GM19043 (cell line): ENCODE measurements around the gene SERINC4.

ENCODE experiments used
- ATAC-seq: cut with Tn5 transposase; IDR thresholded peaks from one replicate; pipeline ENCODE4 v1.9.1; 2021; ENCODE audit warnings: low read depth; ENCODE audit not compliant: unreplicated experiment

SERINC4 gene

DNA sequence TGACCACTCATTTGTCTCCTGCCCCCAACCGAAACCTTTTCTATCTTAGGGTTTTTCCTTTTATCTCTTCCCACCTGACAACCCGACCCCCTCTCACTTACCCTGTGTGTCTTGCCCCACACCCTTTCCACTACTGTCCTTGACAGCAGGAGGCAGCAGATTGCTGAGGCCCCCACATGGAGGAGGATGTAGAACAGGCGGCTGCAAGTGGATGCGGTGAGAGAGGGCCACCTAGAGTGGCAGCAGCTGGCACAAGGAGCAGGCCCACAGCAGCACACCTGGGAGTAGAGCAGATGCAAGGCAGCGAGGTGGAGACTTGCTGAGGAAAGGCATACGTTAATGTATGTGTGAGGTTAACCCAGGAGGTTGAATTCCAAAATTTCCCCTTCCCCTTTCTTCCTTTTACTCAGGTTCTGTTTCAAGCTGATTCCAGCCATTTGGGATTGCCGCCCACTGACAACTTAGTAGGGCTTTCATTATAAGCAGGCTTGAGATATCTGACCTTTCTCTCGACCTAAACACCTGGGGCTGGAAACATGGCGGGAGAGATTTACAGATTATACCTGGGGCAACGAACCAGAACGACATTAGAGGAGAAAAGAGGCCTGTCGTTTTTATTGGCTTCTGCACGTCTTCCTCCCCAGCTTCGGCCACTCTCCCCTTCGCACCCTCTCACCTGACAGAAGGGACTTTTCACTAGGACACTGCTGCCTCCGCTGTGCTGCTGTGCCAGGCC is 643 bp downstream of the SERINC4 start:
- ATAC-seq, result no peak

DNA sequence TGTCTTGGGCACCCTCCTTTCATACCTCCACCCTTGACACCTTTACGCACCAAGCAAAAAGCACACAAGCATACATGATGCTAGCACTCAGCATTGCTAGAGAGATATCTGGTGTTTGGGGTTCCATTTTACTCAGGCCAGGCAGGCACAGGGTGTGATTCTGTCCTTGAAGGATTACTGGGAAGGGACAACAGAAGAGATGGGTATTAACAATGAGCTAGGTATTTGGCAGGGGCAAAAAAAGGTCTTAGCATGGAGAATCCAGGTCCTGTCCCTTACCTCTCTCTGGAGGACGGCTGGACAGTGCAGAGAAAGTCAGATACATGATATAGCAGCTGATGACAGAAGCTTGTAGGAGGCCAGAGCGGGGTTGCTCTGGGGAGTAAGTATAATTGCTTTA is 3.5 kb downstream of the SERINC4 start:
- no peak for ATAC-seq

DNA sequence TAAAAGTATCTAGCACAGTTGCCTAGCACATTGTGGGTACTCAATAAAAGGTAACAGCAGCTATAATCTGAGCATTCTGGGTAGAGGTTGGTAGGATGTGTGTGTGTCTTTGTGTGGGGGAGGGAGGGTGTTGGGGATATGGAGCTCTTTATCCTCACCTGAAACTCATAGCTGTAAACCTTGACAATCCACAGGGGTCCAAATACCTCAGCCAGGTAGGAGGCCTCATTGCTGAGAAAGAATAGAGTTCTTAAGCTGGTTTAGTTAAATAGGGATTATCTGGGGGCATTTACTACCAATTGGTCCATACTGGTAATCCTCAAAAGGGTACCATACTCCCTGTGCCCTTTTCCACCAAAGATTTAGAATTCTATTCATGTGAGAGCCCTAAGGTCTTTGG is 4.0 kb downstream of the SERINC4 start:
- no peak for ATAC-seq

DNA sequence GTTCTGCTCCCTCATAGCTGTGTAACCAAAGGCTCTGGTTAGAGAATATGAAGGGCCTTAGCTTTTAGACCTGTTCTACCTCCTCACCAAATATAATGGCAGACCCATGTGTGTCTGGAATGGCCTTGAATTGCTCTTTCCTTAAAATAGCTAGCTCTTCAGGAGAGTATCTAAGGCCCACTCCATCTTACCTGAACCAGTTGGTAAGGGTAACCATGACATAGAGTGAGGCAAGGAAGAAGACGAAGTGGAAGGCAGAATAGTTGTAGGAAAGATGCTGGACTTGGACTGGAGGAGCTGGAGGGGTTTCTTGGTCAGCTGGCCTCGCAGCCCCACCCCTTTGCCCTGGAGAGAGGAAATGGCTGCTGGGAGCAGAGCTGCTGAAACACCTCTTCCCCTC is 4.8 kb downstream of the SERINC4 start:
- ATAC-seq, result no peak

DNA sequence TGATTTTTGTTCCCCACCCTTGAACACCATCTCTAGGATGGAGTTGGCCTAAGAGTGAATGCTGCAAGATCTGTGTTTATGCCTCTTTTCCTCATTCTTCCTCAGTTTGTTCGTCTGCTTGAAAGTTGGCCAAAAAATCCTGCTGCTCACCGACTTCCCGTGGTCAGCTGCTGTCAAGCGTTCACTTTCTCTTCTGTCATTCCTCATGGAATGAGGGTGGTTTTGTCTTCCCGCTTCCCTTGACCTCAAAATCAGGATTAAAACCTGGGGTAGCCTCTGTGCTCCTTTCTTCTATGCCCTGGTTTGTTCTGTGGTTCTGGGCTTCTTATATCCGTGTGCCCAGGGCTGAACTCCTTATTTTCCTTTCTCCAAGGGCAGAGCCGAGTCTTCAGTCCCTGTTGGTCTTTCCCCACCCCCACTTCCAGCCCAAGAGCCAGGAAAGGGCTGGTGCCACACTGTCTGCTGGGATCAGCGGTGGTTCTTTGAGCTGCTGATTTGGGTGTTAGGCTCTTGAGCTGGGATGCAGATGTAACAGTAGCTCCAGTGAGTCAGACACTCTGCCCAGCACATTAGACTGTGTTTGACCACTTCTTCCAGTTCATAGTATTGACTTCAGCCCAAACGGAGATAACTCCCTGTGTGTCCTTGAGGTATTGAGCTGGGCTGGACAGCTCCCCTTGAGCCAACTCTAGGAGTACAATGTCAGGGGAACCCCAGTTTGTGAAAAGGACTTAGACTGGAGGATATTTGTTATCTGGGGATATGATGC is 5.6 kb downstream of the SERINC4 start:
- ATAC-seq, result no peak

DNA sequence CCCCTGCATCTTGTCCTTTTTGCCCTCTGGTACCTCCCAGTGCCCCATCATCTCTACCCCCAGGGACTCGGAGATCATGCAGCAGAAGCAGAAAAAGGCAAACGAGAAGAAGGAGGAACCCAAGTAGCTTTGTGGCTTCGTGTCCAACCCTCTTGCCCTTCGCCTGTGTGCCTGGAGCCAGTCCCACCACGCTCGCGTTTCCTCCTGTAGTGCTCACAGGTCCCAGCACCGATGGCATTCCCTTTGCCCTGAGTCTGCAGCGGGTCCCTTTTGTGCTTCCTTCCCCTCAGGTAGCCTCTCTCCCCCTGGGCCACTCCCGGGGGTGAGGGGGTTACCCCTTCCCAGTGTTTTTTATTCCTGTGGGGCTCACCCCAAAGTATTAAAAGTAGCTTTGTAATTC is 6.4 kb downstream of the SERINC4 start:
- no peak for ATAC-seq

DNA sequence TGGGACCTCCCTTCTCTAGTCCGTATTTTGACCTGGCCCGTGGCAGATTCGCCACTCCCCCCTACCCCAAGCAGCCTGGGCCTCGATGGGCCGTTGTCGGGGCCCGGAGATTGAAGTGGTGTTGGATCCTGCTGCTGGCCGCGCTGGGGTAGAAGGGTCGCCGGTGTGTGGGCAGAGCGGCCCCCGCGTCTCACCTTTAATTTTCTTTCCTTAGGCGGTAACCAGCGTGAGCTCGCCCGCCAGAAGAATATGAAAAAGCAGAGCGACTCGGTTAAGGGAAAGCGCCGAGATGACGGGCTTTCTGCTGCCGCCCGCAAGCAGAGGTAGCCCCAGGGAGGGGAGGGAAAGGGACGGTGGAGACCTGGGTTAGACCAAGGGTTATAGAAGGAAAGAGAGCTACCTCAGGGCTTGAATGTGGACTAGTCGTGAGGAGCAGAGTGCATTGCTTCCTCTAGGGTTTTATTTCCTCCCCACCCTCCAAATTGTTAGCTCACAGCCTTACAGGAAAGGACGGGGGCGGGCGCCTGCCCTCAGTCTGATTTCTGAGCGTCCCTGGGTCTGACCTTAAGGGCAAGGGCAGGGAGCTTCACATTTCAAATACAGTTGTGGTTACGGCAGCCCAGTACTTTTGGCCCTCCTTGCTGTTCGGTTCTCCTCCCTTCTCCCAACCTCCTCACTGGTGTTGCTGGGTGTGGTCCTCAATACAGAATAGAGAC is 7.1 kb downstream of the SERINC4 start:
- ATAC-seq, result no peak

DNA sequence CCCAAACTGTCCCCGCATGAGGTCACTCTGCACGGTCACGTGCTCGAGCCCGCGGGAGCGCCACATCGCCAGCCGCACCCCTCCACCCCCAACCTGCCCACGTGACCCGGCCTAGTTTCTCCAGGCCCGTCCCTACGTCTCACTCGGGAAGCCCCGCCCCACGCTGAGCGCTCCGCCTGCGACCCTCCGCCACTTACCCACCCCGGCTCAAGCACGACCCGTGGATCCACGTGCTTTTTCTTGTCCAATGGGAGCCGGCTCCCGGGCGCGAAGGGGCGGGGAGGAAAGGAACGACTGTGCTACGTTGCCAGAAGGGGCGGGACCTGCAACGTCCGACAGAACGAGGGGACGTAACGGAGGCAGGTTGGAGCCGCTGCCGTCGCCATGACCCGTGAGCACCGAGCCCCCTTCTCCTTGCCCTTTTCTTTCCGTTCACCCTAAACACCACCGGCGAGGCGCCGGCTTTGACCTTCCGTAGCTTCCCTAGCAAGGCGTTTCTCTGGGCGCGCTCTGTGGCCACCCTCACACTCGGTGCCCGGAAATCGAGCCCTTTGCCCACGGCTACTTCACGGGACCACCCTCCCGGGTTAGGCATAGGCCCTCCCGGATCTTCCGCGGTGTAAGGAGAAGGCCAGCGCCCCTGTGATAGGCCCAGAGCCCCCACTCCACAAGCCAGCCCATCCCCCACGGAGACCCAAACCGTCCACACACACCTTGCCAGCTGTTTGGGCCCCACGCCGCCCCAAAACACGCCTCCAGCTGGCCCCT is 7.8 kb downstream of the SERINC4 start, which contains the start of gene SERF2:
Gene SERF2, plus strand, starts transcription at position 328 of the 768 bp plus-strand sequence. Its CDS starts 57 bp downstream, at position 385.
- peak; percentile 80 for ATAC-seq

DNA sequence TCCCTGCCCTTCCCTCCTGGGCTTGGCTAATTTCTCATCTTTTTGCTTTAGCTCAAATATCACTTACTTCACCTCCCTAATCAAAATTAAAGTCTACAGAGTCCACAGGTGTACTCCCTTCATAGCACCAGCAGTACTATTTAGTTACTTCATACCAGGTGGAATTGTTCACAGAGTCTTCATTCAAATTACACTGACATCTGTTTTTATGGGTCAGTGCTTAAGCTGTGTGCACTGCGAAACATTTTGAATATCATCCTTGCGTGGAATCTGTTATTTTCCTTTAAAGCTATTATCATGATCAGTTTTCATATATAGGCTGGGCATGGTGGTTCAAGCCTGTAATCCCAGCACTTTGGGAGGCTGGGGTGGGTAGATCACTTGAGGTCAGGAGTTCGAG is 10.6 kb downstream of the SERINC4 start:
- ATAC-seq, result no peak

DNA sequence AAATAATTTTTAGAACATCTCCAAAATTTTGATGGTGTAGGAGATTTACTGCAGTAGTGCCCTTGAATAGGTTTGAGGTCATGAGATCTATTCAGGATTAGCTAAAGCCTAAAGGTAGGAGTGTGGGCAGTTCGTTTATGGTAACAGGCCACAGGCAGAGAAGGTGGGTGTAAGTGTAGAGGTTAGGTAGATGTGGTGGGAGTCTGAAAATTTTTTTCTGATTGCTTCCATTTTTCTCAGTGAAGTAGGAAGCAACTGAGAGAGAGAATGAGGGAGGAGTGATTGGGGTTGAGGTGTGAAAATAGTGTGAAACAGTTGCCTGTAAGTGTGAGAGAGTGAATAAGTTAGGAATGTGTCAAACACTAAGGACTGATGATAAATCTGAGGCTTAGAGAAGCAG is 21.0 kb downstream of the SERINC4 start:
- ATAC-seq, result no peak

DNA sequence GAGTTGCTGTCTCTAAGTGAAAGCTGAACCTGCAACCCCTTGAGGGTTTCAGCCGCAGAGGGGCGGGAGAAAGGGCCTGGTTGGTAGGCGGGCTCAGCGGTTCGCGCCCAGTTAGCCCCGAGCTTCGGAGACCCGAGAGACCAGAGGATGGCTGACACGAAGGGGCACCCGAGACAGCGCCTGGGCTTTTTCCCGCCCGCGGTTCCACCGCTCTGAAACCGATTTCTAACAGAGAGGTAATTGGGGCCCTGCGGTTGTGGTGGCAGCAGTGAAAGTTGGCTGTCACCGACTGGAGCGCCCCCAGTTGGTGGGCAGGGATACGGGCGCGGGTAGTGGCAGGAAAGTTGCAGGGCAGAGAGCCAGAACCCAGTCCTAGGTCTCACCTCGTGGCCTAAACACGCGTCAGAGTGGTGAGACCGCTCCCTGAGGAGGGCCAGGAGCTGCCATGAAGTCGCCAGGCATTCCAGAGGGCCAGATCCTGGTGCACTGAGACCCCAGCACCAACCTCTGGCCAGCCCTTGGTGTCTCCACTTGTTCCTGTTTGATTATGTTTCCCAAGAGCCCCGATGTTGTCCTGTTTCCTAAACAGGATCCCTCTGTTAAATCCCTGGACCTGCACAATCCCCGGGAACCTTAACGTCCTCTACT is 22.6 kb downstream of the SERINC4 start:
- peak; percentile 46 for ATAC-seq

DNA sequence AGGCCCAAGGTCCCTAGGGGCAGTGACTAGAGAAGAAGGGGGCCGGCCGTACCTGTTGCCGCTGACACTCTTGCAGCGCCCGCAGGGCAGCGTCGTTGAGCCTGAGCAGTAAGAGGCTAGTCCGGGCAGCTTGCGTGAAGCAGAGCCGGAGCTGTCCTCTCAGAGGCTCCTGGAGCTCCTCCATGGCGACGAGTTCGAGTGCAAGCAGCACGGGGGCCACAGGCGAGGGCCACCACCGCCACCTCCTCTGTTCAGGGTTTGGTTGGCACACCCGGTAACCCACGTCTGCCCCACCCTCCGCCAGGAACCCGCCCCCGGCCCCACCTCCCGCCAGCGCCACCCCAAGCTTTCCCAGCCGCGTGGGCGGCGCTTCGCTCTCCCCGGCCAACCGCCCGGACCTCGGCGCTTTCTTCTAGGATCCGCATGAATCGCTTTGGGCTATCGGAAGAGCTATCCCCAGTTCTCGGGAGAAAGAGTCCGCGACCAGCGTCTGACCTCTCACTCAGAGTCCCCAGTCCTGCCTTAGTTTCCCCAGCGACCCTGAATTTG is 23.2 kb downstream of the SERINC4 start, which contains the start of gene ELL3:
Gene ELL3, minus strand, starts transcription at position 249 of the 549 bp plus-strand sequence. Its CDS starts 65 bp downstream, at position 184.
- peak; percentile 38 for ATAC-seq

DNA sequence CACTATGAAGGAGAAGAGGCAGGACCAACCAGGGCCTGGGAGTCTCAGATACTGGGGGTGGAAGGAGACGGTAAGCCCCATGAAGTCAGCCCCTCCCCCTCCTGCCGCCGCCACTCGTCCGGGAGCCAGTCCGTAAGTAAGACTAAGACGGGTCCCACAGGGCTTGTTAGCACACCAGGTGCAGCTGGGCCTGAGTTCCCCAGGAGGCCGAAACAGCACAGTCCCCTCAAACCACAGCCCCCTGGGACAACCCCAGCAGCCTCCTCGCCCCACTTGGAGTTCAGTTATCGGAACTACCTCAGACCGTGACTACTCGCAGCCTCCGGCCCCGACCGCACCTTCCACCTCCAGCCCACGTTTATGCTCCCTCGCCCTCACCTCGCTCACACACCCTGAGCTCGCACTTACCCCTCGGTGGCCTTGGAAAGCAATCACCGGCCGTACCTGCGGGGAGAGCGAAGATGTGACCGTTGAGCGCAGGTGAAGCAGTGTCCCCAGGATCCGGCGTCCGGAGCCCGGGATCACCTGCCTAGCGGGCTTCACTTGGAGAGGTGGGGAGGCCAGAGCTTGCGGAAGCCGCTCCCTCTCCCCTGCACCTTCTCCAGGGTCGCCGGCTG is 23.8 kb downstream of the SERINC4 start:
- peak; percentile 67 for ATAC-seq

DNA sequence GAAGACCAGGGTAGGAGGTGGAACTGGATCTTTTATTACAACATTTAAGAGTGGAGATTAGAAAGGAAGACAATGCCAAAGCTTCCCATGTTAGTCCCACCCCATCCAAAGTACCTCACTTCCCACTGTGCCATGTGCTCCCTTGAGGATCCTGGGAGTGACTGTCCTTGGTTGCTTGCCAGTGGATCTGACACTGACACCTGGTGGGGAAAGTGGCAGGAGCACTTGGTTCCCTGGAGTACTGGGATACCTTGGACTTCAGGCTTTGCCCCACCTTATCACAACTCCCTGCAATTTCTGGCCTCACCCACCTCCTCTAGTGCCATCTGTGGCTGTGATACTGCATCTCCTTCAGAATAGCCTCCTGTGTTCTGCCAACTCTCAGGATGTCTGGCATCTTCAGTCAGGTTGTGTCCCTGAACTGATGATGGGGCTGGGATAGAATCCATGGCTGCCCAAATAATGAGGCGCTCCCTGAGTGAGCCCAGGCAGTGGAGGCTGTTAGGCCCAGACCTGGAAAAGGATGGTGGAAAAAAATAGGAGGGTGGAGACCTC is 24.5 kb downstream of the SERINC4 start:
- no peak for ATAC-seq

DNA sequence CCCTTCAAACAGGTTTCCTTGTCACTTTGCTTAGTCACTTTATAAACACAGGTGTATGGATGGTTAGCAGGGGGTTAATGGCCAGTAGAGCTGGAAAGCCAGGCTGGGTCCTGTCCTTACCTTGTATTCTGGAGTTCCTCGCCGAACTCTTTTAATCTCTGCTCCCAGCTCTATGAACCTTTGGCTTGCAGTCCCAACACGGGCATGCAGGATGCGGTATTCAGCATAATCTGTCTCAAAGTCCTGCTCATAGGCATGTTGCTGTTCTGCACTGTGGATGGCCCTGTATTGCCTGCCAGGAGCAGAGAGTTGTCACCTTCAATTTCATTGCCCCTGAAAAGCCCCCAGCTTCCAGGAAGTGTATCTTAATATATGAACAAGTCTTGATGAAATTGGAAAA is 26.0 kb downstream of the SERINC4 start:
- no peak for ATAC-seq

DNA sequence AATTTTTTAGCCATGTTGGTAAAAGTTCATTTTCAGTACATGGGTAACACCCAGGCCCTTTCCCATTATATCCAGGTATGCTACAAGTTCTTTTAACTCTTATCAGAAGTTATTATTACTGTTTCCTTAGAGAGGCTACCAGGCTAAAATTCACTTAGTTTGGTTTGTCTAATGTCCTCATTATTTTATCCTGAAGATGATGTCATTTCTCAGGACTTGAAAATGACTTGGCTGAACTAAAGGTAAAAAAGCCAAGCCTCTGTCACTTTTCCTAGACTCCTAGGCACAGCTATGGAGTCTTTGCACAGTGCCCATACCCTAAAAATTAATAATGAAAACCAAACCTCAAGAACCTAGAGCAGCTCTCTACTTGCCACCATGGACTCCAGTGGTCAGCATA is 27.4 kb downstream of the SERINC4 start:
- ATAC-seq, result no peak

DNA sequence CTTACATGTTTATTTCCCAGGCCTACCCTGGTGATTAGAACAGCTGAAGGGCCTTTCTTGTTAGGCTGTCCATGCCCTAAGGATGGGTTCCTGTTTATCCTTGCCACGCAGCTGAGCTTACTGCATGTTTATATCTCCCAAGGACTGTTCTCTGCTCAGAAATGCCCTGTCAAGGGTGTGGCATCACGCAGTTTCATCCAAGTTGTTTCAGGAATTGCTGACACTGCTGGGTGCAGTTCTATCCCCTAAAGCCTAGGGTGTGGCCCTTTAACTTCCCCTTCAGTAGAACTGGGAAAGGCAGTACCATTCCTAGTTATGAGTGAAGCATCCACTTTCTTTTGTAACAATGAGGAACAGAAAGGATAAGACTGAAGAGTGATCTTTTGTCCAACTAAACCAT is 28.2 kb downstream of the SERINC4 start:
- no peak for ATAC-seq

DNA sequence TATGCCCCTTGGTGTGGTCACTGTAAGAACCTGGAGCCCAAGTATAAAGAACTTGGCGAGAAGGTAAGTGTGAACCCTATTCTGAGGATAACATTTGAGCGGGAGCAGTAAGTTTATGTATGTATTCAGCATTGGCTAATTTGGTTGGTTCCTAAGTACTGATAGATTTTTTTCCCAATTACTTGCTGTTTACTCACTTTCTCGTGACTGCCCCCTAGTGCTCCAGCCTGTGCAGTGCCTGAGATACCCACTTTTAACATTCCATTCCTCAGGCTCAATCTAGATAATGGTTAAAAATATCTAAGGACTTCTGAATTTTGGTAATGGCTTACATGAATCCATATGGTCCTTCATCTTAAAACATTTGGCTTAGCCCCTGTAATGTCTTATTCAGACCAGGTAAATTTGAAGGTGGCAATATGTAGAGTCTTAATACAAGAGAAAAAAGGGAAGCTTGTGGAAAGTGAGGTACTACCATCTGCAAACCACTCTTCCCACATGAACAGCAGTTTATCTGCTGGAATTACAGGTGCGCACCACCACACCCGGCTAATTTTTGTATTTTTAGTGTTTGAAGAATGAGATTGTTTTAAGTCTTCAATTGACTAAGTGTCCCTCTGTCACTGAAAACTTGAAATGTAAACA is 30.3 kb downstream of the SERINC4 start:
- no peak for ATAC-seq
